Measurements from ENCODE around the gene KRT82. TPM values are rescaled to one million over a fixed set of nuclear protein-coding genes. Genes with fewer than 3 reads are reported as not detected.
"Not testable (repeated sequence)": the region's sequence is repeated elsewhere in the genome, so short reads cannot be mapped to it uniquely, and the experiment has no call there.

KRT82 gene
- polyA plus RNA-seq, 2 of the 4 experiments (the other 2 are of a cell fraction): not detected

GRCh38 chr12:52452101-52452500 lies 46.0 kb upstream of the KRT82 start, which contains the start of gene KRT6B:
TSS of gene KRT6B (minus strand) at chr12:52452146. CDS start at chr12:52452078, 68 bp downstream.
- ChIA-PET CTCF (no interaction called here), POLR2A (no interaction called here)
- ATAC-seq (no peak), FAIRE-seq (no peak), DNase-seq (ENCODE audit: low read depth in 1 of 2, low spot score in 1 of 2) (no peak)
- Histone ChIP-seq H3K4me2 (no peak within 1 kb of the TSS), H3K4me1 (peaks cover 5% of the 10 kb centered on the region; the same call in 1 of the 3 replicates), H3K27ac (no peak within 1 kb of the TSS), H3K9me3 (no peaks in the 10 kb centered on the region), H3K4me3 (no peak within 1 kb of the TSS)
- TF ChIP-seq RCOR1 (IDR thresholded peaks at IDR 0.05; ENCODE audit: low read depth, low read length): no peak
- WGBS (ENCODE audit: missing lambda C conversion rate): 78% methylated on average over 6 of the region's 6 CpGs

DNA sequence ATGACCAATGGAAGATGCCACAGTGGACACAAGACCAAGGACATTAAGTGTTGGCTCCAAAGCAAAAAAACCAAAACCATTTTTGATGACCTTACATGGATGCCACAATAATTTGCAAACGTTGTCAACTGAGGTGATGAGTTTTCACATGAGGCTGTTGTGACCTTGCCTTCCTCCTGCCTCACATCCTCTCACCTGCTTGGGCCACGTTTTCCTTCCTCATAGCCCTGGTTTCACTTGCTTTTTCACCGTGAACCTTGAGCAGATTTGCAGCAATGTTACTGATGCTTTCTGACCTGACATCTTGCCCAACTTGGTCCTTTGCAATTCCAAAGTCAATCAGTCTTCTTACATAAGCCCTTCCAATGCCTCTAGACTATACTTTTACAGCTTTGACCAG lies 42.1 kb upstream of the KRT82 start:
- no peak for ATAC-seq
- H3K27ac ChIP-seq: no peak overlapping the region
- no peak overlapping the region for H3K4me2 ChIP-seq

GRCh38 chr12:52447196-52447595 lies 41.1 kb upstream of the KRT82 start:
- POLR2A ChIA-PET; ATAC-seq; H3K4me3 ChIP-seq; H3K9me3 ChIP-seq; H3K4me2 ChIP-seq; FAIRE-seq; H3K27ac ChIP-seq; DNase-seq (ENCODE audit: low read depth in 1 of 2, low spot score in 1 of 2): not testable (repeated sequence)
- H3K4me1 ChIP-seq: peaks cover 13% of the 10 kb centered on the region
- WGBS (ENCODE audit: missing lambda C conversion rate): 68% methylated on average over 7 of the region's 11 CpGs
- CTCF ChIA-PET: interaction anchor here (0.8 to 2.0 kb wide), 4 partner anchors 51 to 433 kb away, joined by 3 to 5 read pairs (median 4); no protein-coding TSS in a partner anchor

More for the DNA sequence above, 42.1 kb upstream of the KRT82 start:
- POLR2A ChIA-PET: no interaction called here
- Histone ChIP-seq H3K4me1 (peaks cover 3% of the 10 kb centered on the region), H3K9me3 (no peaks in the 10 kb centered on the region), H3K4me3 (no peak overlapping the region)
- FAIRE-seq (no peak), DNase-seq (ENCODE audit: low read depth in 1 of 2, low spot score in 1 of 2) (no peak)
- 11% methylated on average over 3 of the region's 3 CpGs for WGBS (ENCODE audit: missing lambda C conversion rate)
- CTCF ChIA-PET: interaction anchor here (0.6 kb wide), 1 partner anchor 76 kb away, joined by 4 read pairs; no protein-coding TSS in a partner anchor
- TF ChIP-seq MAFK (IDR thresholded peaks at IDR 0.05; ENCODE audit: partially characterized antibody) (no peak), EP300 (IDR thresholded peaks at IDR 0.05) (no peak), MAZ (IDR thresholded peaks at IDR 0.05; ENCODE audit: borderline replicate concordance, low read depth, low read length) (no peak), RNF2 (IDR thresholded peaks at IDR 0.05; ENCODE audit: borderline replicate concordance, low read depth) (no peak), MAX (IDR thresholded peaks at IDR 0.05) (no peak), ZC3H11A (IDR thresholded peaks at IDR 0.05) (no peak), RFX5 (IDR thresholded peaks at IDR 0.05) (no peak), REST (IDR thresholded peaks at IDR 0.05) (no peak), RCOR1 (IDR thresholded peaks at IDR 0.05; ENCODE audit: low read depth, low read length) (no peak), HEYL (CRISPR knock-in tag; IDR thresholded peaks at IDR 0.05) (no peak), HDAC2 (IDR thresholded peaks at IDR 0.05) (no peak), HOXB5 (CRISPR knock-in tag; IDR thresholded peaks at IDR 0.05) (no peak), ZNF302 (CRISPR knock-in tag; IDR thresholded peaks at IDR 0.05) (no peak)

GRCh38 chr12:52446367-52447045 lies 40.4 kb upstream of the KRT82 start:
- Histone ChIP-seq H3K9me3 (no peaks in the 10 kb centered on the region), H3K4me3 (no peak overlapping the region), H3K4me2 (no peak overlapping the region), H3K27ac (no peak overlapping the region), H3K4me1 (peaks cover 20% of the 10 kb centered on the region)
- FAIRE-seq (no peak), DNase-seq (ENCODE audit: low read depth in 1 of 2, low spot score in 1 of 2) (no peak), ATAC-seq (no peak)
- POLR2A ChIA-PET: no interaction called here
- CTCF ChIA-PET: interaction anchor here (0.8 to 2.0 kb wide), 5 partner anchors 50 to 433 kb away, joined by 3 to 5 read pairs (median 4); no protein-coding TSS in a partner anchor
- WGBS (ENCODE audit: missing lambda C conversion rate): 84% methylated on average over 6 of the region's 6 CpGs
- no peak for TF ChIP-seq CHD2 (IDR thresholded peaks at IDR 0.05; ENCODE audit: low read length, partially characterized antibody)
- no peak for TF ChIP-seq EP300 (IDR thresholded peaks at IDR 0.05)
- TF ChIP-seq FOSB (CRISPR knock-in tag; IDR thresholded peaks at IDR 0.05): no peak
- TF ChIP-seq BHLHE40 (IDR thresholded peaks at IDR 0.05; ENCODE audit: low read depth, low read length): no peak
- TF ChIP-seq HDAC2 (IDR thresholded peaks at IDR 0.05): no peak
- no peak for TF ChIP-seq ZNF302 (CRISPR knock-in tag; IDR thresholded peaks at IDR 0.05)
- TF ChIP-seq EHMT2 (IDR thresholded peaks at IDR 0.05; ENCODE audit: low read depth): no peak
- TF ChIP-seq HOXB5 (CRISPR knock-in tag; IDR thresholded peaks at IDR 0.05): no peak
- no peak for TF ChIP-seq MYC (IDR thresholded peaks at IDR 0.05; ENCODE audit: borderline replicate concordance, low read length)
- TF ChIP-seq, protein P1, sequence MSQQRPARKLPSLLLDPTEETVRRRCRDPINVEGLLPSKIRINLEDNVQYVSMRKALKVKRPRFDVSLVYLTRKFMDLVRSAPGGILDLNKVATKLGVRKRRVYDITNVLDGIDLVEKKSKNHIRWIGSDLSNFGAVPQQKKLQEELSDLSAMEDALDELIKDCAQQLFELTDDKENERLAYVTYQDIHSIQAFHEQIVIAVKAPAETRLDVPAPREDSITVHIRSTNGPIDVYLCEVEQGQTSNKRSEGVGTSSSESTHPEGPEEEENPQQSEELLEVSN (IDR thresholded peaks at IDR 0.05; ENCODE audit: borderline replicate concordance, low read depth): no peak
